KMS-11 (cell line): ENCODE results near the gene TUNAR.

Experiments
- H2AFZ ChIP-seq: fragments of 200-600 bp; sonication (generic); 2 replicates; pipeline ENCODE4 v1.6.1; 2016; ENCODE audit warnings: antibody characterized with exemption, mixed run types, low read depth
- H3K27ac ChIP-seq: fragments of 200-600 bp; sonication (generic); 2 replicates; pipeline ENCODE4 v1.6.1; 2016; ENCODE audit warnings: mild to moderate bottlenecking, mixed run types
- H3K27me3 ChIP-seq: fragments of 200-600 bp; sonication (generic); 2 replicates; pipeline ENCODE4 v1.6.1; 2017; ENCODE audit warnings: mild to moderate bottlenecking, low read depth, mixed run types, moderate library complexity; ENCODE audit not compliant: insufficient read depth
- H3K36me3 ChIP-seq: fragments of 200-600 bp; sonication (generic); 2 replicates; pipeline ENCODE4 v1.6.1; 2017; ENCODE audit warnings: mild to moderate bottlenecking, mixed run types; ENCODE audit not compliant: insufficient read depth
- H3K4me1 ChIP-seq: fragments of 200-600 bp; sonication (generic); 2 replicates; pipeline ENCODE4 v1.6.1; 2016; ENCODE audit warnings: mild to moderate bottlenecking, low read depth, mixed run types; ENCODE audit not compliant: poor library complexity, severe bottlenecking
- H3K4me2 ChIP-seq: fragments of 200-600 bp; sonication (generic); 2 replicates; pipeline ENCODE4 v1.7.0; 2016; ENCODE audit warnings: mild to moderate bottlenecking, mixed run types
- H3K4me3 ChIP-seq: fragments of 200-600 bp; sonication (generic); IDR thresholded peaks from 2 replicates; pipeline ENCODE4 v1.6.1; 2017; ENCODE audit warnings: low read depth, low read length, mixed read lengths; ENCODE audit not compliant: insufficient read depth
- H3K79me2 ChIP-seq: fragments of 200-600 bp; sonication (generic); 2 replicates; pipeline ENCODE4 v1.6.1; 2016; ENCODE audit warnings: low read depth, mixed run types; ENCODE audit not compliant: insufficient read depth
- H3K9ac ChIP-seq: fragments of 200-600 bp; sonication (generic); 2 replicates; pipeline ENCODE4 v1.6.1; 2016; ENCODE audit warnings: mild to moderate bottlenecking, mixed run types
- H4K20me1 ChIP-seq: fragments of 200-600 bp; sonication (generic); 2 replicates; pipeline ENCODE4 v1.6.1; 2016; ENCODE audit warnings: mild to moderate bottlenecking, mixed run types; ENCODE audit not compliant: insufficient read depth
- TF ChIP-seq, protein P1 (sequence below): fragments of 200-600 bp; sonication (generic); conservative IDR thresholded peaks from 2 replicates; pipeline ENCODE4 v1.6.1; 2017; ENCODE audit warnings: low read depth, mild to moderate bottlenecking, antibody characterized with exemption, low read length, moderate library complexity, mixed read lengths

The TUNAR gene

GRCh38 chr14:95920769-95921438, 44.3 kb downstream of the TUNAR start:
- no peaks in the 10 kb centered on the region for H3K36me3 ChIP-seq
- no peaks in the 10 kb centered on the region for H4K20me1 ChIP-seq
- no peaks in the 10 kb centered on the region for H3K79me2 ChIP-seq
- TF ChIP-seq, protein P1, sequence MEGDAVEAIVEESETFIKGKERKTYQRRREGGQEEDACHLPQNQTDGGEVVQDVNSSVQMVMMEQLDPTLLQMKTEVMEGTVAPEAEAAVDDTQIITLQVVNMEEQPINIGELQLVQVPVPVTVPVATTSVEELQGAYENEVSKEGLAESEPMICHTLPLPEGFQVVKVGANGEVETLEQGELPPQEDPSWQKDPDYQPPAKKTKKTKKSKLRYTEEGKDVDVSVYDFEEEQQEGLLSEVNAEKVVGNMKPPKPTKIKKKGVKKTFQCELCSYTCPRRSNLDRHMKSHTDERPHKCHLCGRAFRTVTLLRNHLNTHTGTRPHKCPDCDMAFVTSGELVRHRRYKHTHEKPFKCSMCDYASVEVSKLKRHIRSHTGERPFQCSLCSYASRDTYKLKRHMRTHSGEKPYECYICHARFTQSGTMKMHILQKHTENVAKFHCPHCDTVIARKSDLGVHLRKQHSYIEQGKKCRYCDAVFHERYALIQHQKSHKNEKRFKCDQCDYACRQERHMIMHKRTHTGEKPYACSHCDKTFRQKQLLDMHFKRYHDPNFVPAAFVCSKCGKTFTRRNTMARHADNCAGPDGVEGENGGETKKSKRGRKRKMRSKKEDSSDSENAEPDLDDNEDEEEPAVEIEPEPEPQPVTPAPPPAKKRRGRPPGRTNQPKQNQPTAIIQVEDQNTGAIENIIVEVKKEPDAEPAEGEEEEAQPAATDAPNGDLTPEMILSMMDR = no peak
- no peak overlapping the region for H3K9ac ChIP-seq
- no peak overlapping the region for H3K27ac ChIP-seq
- H3K4me1 ChIP-seq = no peaks in the 10 kb centered on the region
- H3K4me2 ChIP-seq = no peak overlapping the region
- H3K27me3 ChIP-seq = no peaks in the 10 kb centered on the region
- no peak overlapping the region for H2AFZ ChIP-seq
- no peak overlapping the region for H3K4me3 ChIP-seq

GRCh38 chr14:95922080-95922479, 45.4 kb downstream of the TUNAR start:
- Histone ChIP-seq H2AFZ (no peak overlapping the region), H3K27me3 (no peaks in the 10 kb centered on the region), H3K9ac (no peak overlapping the region), H3K4me2 (no peak overlapping the region), H3K27ac (no peak overlapping the region), H4K20me1 (no peaks in the 10 kb centered on the region), H3K4me1 (no peaks in the 10 kb centered on the region), H3K79me2 (no peaks in the 10 kb centered on the region), H3K36me3 (no peaks in the 10 kb centered on the region), H3K4me3 (no peak overlapping the region)
- TF ChIP-seq, protein P1 = no peak

- H3K27ac ChIP-seq = no peak overlapping the region
- no peaks in the 10 kb centered on the region for H3K4me1 ChIP-seq
- no peak overlapping the region for H3K4me3 ChIP-seq
- H4K20me1 ChIP-seq = no peaks in the 10 kb centered on the region
- H3K9ac ChIP-seq = no peak overlapping the region
- H3K36me3 ChIP-seq = no peaks in the 10 kb centered on the region
- no peaks in the 10 kb centered on the region for H3K27me3 ChIP-seq
- TF ChIP-seq, protein P1 = no peak
- no peak overlapping the region for H3K4me2 ChIP-seq
- H2AFZ ChIP-seq = no peak overlapping the region
- no peaks in the 10 kb centered on the region for H3K79me2 ChIP-seq
These were observed 52.1 kb downstream of the TUNAR start for GRCh38 chr14:95928751-95929150.

GRCh38 chr14:95931384-95931783, 54.8 kb downstream of the TUNAR start:
- H3K4me2 ChIP-seq = no peak overlapping the region
- no peak overlapping the region for H3K27ac ChIP-seq
- no peaks in the 10 kb centered on the region for H3K79me2 ChIP-seq
- TF ChIP-seq, protein P1 = no peak
- no peaks in the 10 kb centered on the region for H3K4me1 ChIP-seq
- no peaks in the 10 kb centered on the region for H3K27me3 ChIP-seq
- no peaks in the 10 kb centered on the region for H4K20me1 ChIP-seq
- H3K36me3 ChIP-seq = no peaks in the 10 kb centered on the region
- no peak overlapping the region for H2AFZ ChIP-seq
- no peak overlapping the region for H3K9ac ChIP-seq
- no peak overlapping the region for H3K4me3 ChIP-seq
